Heart right ventricle (tissue), 16 donors: ENCODE results near the gene TPX2. TPM values are rescaled to one million over a fixed set of nuclear protein-coding genes. Genes with fewer than 3 reads are reported as not detected.

Experiments
- ATAC-seq, 8 donors: fragments of 200-7000 bp; cut with Tn5 transposase; one replicate each; pipeline ENCODE4 v1.9.1; 2020; ENCODE audit warnings: mild to moderate bottlenecking in 8 of 8, moderate library complexity in 8 of 8, moderate number of reproducible peaks in 1 of 8
- DNase-seq, 2 donors: peaks; one replicate each; pipeline ENCODE4 v3.0.0-alpha.2; 2020
- H3K27ac ChIP-seq, 10 donors: fragments of 200-600 bp; sonication (generic) in 2 of 10; one replicate each; pipeline versions ENCODE4 v1.5.0 to v1.8.0; 2020 to 2022; ENCODE audit warnings: mild to moderate bottlenecking in 3 of 10
- H3K27me3 ChIP-seq, 7 donors: fragments of 200-600 bp; one replicate each; pipeline ENCODE4 v1.8.0; 2021 to 2022; ENCODE audit warnings: mild to moderate bottlenecking in 2 of 7
- H3K36me3 ChIP-seq, 9 donors: fragments of 200-600 bp; sonication (generic) in 1 of 9; one replicate each; pipeline versions ENCODE4 v1.5.0 to v1.8.0; 2020 to 2022; ENCODE audit warnings: mild to moderate bottlenecking in 2 of 9
- H3K4me1 ChIP-seq, 9 donors: fragments of 200-600 bp; sonication (generic) in 1 of 9; one replicate each; pipeline versions ENCODE4 v1.5.0 to v1.8.0; 2020 to 2022; ENCODE audit warnings: mild to moderate bottlenecking in 4 of 9
- H3K4me3 ChIP-seq, 10 donors: fragments of 200-600 bp; sonication (generic) in 2 of 10; one replicate each; pipeline versions ENCODE4 v1.5.0 to v1.8.0; 2020 to 2022; ENCODE audit warnings: mild to moderate bottlenecking in 7 of 10, moderate library complexity in 2 of 10
- H3K9me3 ChIP-seq, 11 donors: fragments of 200-600 bp in 10 of 11; sonication (generic) in 2 of 11; one replicate each; pipeline versions ENCODE4 v1.5.0 to v1.8.0; 2013 to 2022; ENCODE audit warnings: mild to moderate bottlenecking in 2 of 11, control low read depth in 1 of 11, moderate library complexity in 1 of 11
- CTCF ChIP-seq, 9 donors: fragments of 200-600 bp; sonication (generic) in 2 of 9; IDR thresholded peaks; one replicate each; pipeline versions ENCODE4 v1.5.0 to v1.8.0; 2021 to 2022; ENCODE audit warnings: antibody characterized with exemption in 9 of 9, mild to moderate bottlenecking in 5 of 9, moderate library complexity in 1 of 9
- WGBS, 2 donors: extraction: QIAGEN DNeasy Blood & Tissue Kit; methylation state at CpG; one replicate each; pipeline ENCODE4 v1.1.7; 2013; ENCODE audit warnings: inconsistent platforms in 1 of 2; 5-methylcytosine and 5-hydroxymethylcytosine counted together
- intact Hi-C, 10 donors: fragments of 100-400 bp; cut with DNase I; formaldehyde crosslinking; loops; one replicate each; pipeline versions ENCODE4 v1.11.1 to v1.14.2; 2022
- polyA plus RNA-seq, 2 donors: library from polyadenylated mRNA; stranded (reverse); fragments of 200-250 nt; gene quantifications; one replicate each; pipeline ENCODE4 v1.2.3, GENCODE V29; 2013
- total RNA-seq, 10 donors: library from RNA; stranded (reverse); fragmentation: NEBNext Ultra II Directional in 3 of 10; extraction: Animal tissue kit (Norgen Biotek cat#: 25700) in 3 of 10; gene quantifications; one replicate each; pipeline versions ENCODE4 v1.2.1 to v1.2.4, GENCODE V29; 2021 to 2023
- donor health status: Arrhythmogenic right ventricular cardiomyopathy.
- donor health status: ischemic (EF 13 %, LVEDD 7.1; RV severe dilation, severe dysfunction).
- donor health status: healthy with polysubstance abuse.
- donor health status: DM: no; HTN: yes; CAD: no.
- donor health status: DM: no; HTN: no; CAD: no.
- donor health status: ischemic (EF 25% LVEDD 6.9; RV normal size, moderate dysfunction).
- donor health status: ischemic (EF 25% LVEDD 5.7; RV mildly dilated, moderate dysfunction).
- donor health status: healthy.
- donor health status: DM: yes; HTN: yes; CAD: no.
- donor health status: Ischemic cardiomyopathy.
- donor health status: ischemic (EF 35%, LVEDD 5.7; RV mildly dilated, moderate dysfunction).
- donor health status: nonischemic (EF 11% LVEDD 7.7; RV severe dilation, severe dysfunction).
- donor health status: DM: yes; HTN: yes; CAD: no.
- donor health status: PGD.
- donor health status: ischemic (EF 29% LVEDD 5.4; RV normal size, mild dysfunction).
- donor health status: nonischemic (EF 23%, LVEDD 6.1; RV moderate dilation, normal function).

TPX2 gene
- total and polyA plus RNA-seq, 12 donors, result 0.17 to 9.6 (median 0.78) TPM

- peak overlapping the region; percentile 64 to 93 (median 81) for H3K4me3 ChIP-seq
- ATAC-seq (no peak), DNase-seq (no peak)
- peak overlapping the region; percentile 96 to 100 (median 99) for H3K27ac ChIP-seq
- H3K36me3 ChIP-seq, result peaks cover 0 to 58% (median 0%) of the 10 kb centered on the region in 9 donors
- no peak for TF ChIP-seq CTCF (IDR thresholded peaks at IDR 0.05)
- H3K4me1 ChIP-seq, result peaks cover 10 to 76% (median 63%) of the 10 kb centered on the region in 9 donors
- no peaks in the 10 kb centered on the region for H3K9me3 ChIP-seq
- WGBS, 2 donors, result 24 to 33% methylated on average over 2 of the region's 2 CpGs
- H3K27me3 ChIP-seq, result no peaks in the 10 kb centered on the region
- intact Hi-C loops, result loop anchor here in 9 of 10 donors (2.0 to 10.0 kb wide), 7 partner anchors 49 to 158 kb away; no protein-coding TSS in a partner anchor
Observed at GRCh38 chr20:31719644-31720485, 19.2 kb upstream of the TPX2 start.

GRCh38 chr20:31720486-31721407 is 18.3 kb upstream of the TPX2 start:
- Histone ChIP-seq H3K36me3 (peaks cover 0 to 52% (median 0%) of the 10 kb centered on the region in 9 donors), H3K4me3 (peak overlapping the region; percentile 64 to 93 (median 81)), H3K27me3 (no peaks in the 10 kb centered on the region), H3K9me3 (no peaks in the 10 kb centered on the region), H3K4me1 (peaks cover 10 to 67% (median 55%) of the 10 kb centered on the region in 9 donors), H3K27ac (peak overlapping the region; percentile 96 to 100 (median 99))
- WGBS, 2 donors, result 15% methylated on average over 7 of the region's 7 CpGs
- peak in 2 of 9 donors; percentile 8 to 14 for TF ChIP-seq CTCF (IDR thresholded peaks at IDR 0.05)
- ATAC-seq, result no peak
- intact Hi-C loops, result loop anchor here in 7 of 10 donors (2.0 to 10.0 kb wide), 6 partner anchors 53 to 158 kb away; no protein-coding TSS in a partner anchor
- DNase-seq, result no peak

- ATAC-seq (no peak), DNase-seq (peak in 1 of 2 donors; percentile 40)
- 32 to 40% methylated on average over 22 of the region's 22 CpGs for WGBS, 2 donors
- Histone ChIP-seq H3K9me3 (no peaks in the 10 kb centered on the region), H3K4me1 (peaks cover 10 to 58% (median 46%) of the 10 kb centered on the region in 9 donors), H3K27me3 (no peaks in the 10 kb centered on the region), H3K27ac (peak overlapping the region; percentile 96 to 100 (median 99)), H3K36me3 (peaks cover 0 to 43% (median 0%) of the 10 kb centered on the region in 9 donors), H3K4me3 (peak overlapping the region; percentile 64 to 93 (median 81))
- intact Hi-C loops, result loop anchor here in 7 of 10 donors (1.0 to 10.0 kb wide), 9 partner anchors 8 to 159 kb away; no protein-coding TSS in a partner anchor
- no peak for TF ChIP-seq CTCF (IDR thresholded peaks at IDR 0.05)
Observed at GRCh38 chr20:31721408-31722256, 17.5 kb upstream of the TPX2 start.
